ENCODE data around the gene MAGOH.
"Not testable (repeated sequence)": the region's sequence is repeated elsewhere in the genome, so short reads cannot be mapped to it uniquely, and the experiment has no call there.

MAGOH gene

GRCh38 chr1:53238197-53239155 is at the start of gene MAGOH:
TSS of gene MAGOH (minus strand) at chr1:53238518. CDS start at chr1:53238448, 70 bp downstream.
- DNase-seq: peak; percentile 95 to 97

GRCh38 chr1:53286955-53287354 is 48.6 kb upstream of the MAGOH start:
- DNase-seq: no peak

GRCh38 chr1:53285969-53286760 is 47.8 kb upstream of the MAGOH start:
- DNase-seq: no peak

GRCh38 chr1:53285546-53285945 is 47.2 kb upstream of the MAGOH start:
- no peak for DNase-seq

GRCh38 chr1:53284224-53285020 is 46.1 kb upstream of the MAGOH start:
- DNase-seq: no peak

GRCh38 chr1:53283156-53283555 is 44.8 kb upstream of the MAGOH start:
- DNase-seq: not testable (repeated sequence)

- DNase-seq: no peak
Measured at GRCh38 chr1:53281133-53281532, 42.8 kb upstream of the MAGOH start.

- no peak for DNase-seq
Measured at GRCh38 chr1:53280496-53280895, 42.2 kb upstream of the MAGOH start.

GRCh38 chr1:53279296-53280200 is 41.2 kb upstream of the MAGOH start:
- no peak for DNase-seq

GRCh38 chr1:53278298-53278725 is 40.0 kb upstream of the MAGOH start:
- DNase-seq: peak; percentile 83

- DNase-seq: no peak
Measured at GRCh38 chr1:53277326-53277725, 39.0 kb upstream of the MAGOH start.

GRCh38 chr1:53276902-53277281 is 38.6 kb upstream of the MAGOH start:
- no peak for DNase-seq

GRCh38 chr1:53276153-53276901 is 38.0 kb upstream of the MAGOH start:
- no peak for DNase-seq

- DNase-seq: no peak
Measured at GRCh38 chr1:53275566-53275965, 37.2 kb upstream of the MAGOH start.

GRCh38 chr1:53274541-53275185 is 36.3 kb upstream of the MAGOH start:
- DNase-seq: no peak

- DNase-seq: no peak
Measured at GRCh38 chr1:53274026-53274425, 35.7 kb upstream of the MAGOH start.

- DNase-seq: no peak
Measured at GRCh38 chr1:53273526-53273925, 35.2 kb upstream of the MAGOH start.

GRCh38 chr1:53272349-53272748 is 34.0 kb upstream of the MAGOH start:
- DNase-seq: no peak

- DNase-seq: no peak
Measured at GRCh38 chr1:53271446-53272090, 33.2 kb upstream of the MAGOH start.

- DNase-seq: no peak
Measured at GRCh38 chr1:53270873-53271272, 32.6 kb upstream of the MAGOH start.
